Adrenal gland (tissue), 12 donors: Measurements from ENCODE around the gene KIAA1958. TPM values are rescaled to one million over a fixed set of nuclear protein-coding genes. Genes with fewer than 3 reads are reported as not detected.

ENCODE experiments used
- DNase-seq, 7 donors: peaks; one replicate each; pipeline ENCODE4 v3.0.0-alpha.2; 2019 to 2020
- H3K27ac ChIP-seq, 5 donors: fragments of 200-600 bp; sonication (generic) in 4 of 5; 1 replicate in 3 of 5; 2 replicates in 2 of 5; pipeline versions ENCODE4 v1.5.1 to v1.8.0; 2016 to 2020; ENCODE audit warnings: mild to moderate bottlenecking in 1 of 5
- H3K27me3 ChIP-seq: fragments of 200-600 bp; 2 replicates; pipeline ENCODE4 v1.8.0; 2021
- H3K36me3 ChIP-seq, 2 donors: fragments of 200-600 bp; replicated peaks in 1 of 2; 1 replicate in 1 of 2; 2 replicates in 1 of 2; pipeline versions ENCODE4 v1.5.1 to v1.8.0; 2018 to 2022
- H3K4me1 ChIP-seq, 2 donors: fragments of 200-600 bp; replicated peaks in 1 of 2; 1 replicate in 1 of 2; 2 replicates in 1 of 2; pipeline versions ENCODE4 v1.5.1 to v1.8.0; 2018 to 2021
- H3K4me3 ChIP-seq, 4 donors: fragments of 200-600 bp; sonication (generic) in 3 of 4; one replicate each; pipeline ENCODE4 v1.5.1; 2016 to 2018
- H3K9me3 ChIP-seq, 3 donors: fragments of 200-600 bp; sonication (generic) in 1 of 3; replicated peaks in 1 of 3; 1 replicate in 2 of 3; 2 replicates in 1 of 3; pipeline versions ENCODE4 v1.5.1 to v1.8.0; 2016 to 2021
- CTCF ChIP-seq, 6 experiments: fragments of 450-650 bp in 4 of 6; fragments of 200-600 bp in 2 of 6; sonication (generic) in 1 of 6; IDR thresholded peaks; 1 replicate in 5 of 6; 2 replicates in 1 of 6; pipeline versions ENCODE4 v1.5.1 to v1.8.0; 2016 to 2021; ENCODE audit warnings: antibody characterized with exemption in 6 of 6, mild to moderate bottlenecking in 2 of 6, moderate library complexity in 1 of 6
- POLR2A ChIP-seq, 2 donors: fragments of 450-650 bp; IDR thresholded peaks; one replicate each; pipeline ENCODE4 v1.6.1; 2017; ENCODE audit warnings: antibody characterized with exemption in 2 of 2, mild to moderate bottlenecking in 2 of 2, moderate library complexity in 1 of 2
- WGBS, 4 donors: extraction: QIAGEN DNeasy Blood & Tissue Kit in 2 of 4; methylation state at CpG; one replicate each; pipeline versions ENCODE4 v1.1.5 to v1.1.7; 2013 to 2017; 5-methylcytosine and 5-hydroxymethylcytosine counted together
- intact Hi-C, 2 donors: fragments of 100-400 bp; cut with DNase I; formaldehyde crosslinking; loops; one replicate each; pipeline versions ENCODE4 v1.14.1 to v1.15.0; 2022 to 2023
- polyA plus RNA-seq, 3 donors: library from polyadenylated mRNA; stranded (reverse); fragments of 200-250 nt in 2 of 3; fragments of 350-450 nt in 1 of 3; fragmentation: Illumina TruSeq in 1 of 3; extraction: RNeasy Lipid Tissue Mini Kit (QIAGEN cat#74804) in 1 of 3; gene quantifications; one replicate each; pipeline ENCODE4 v1.2.3, GENCODE V29; 2013 to 2014
- total RNA-seq, 9 donors: library from RNA; depleted of rRNA in 4 of 9; stranded (reverse); fragments of >200 nt in 4 of 9; fragments of 120-200 nt in 1 of 9; fragmentation: NEBNext Ultra II Directional in 1 of 9; extraction: Animal tissue kit (Norgen Biotek cat#: 25700) in 1 of 9; gene quantifications; one replicate each; pipeline versions ENCODE4 v1.1.0 to v1.2.4, GENCODE V29; 2013 to 2023
- donor health status: healthy with polysubstance abuse.
- donor health status: Bipolar disorder and iron deficiency.
- donor health status: DM: yes; HTN: yes; CAD: no.
- donor health status: DM: no; HTN: no; CAD: no.
- donor health status: DM: no; HTN: no; CAD: no.
- donor health status: DM: yes; HTN: yes; CAD: no.

KIAA1958 gene
- total and polyA plus RNA-seq, 12 donors = 3.5 to 67.2 (median 30.0) TPM

- no peak overlapping the region for H3K27ac ChIP-seq
- DNase-seq = no peak
- H3K36me3 ChIP-seq = no peaks in the 10 kb centered on the region
- no peaks in the 10 kb centered on the region for H3K27me3 ChIP-seq
- H3K4me1 ChIP-seq = no peaks in the 10 kb centered on the region
- no peak for TF ChIP-seq POLR2A (IDR thresholded peaks at IDR 0.05)
- no peak for TF ChIP-seq CTCF (IDR thresholded peaks at IDR 0.05)
- H3K9me3 ChIP-seq = peaks cover 0 to 3% (median 0%) of the 10 kb centered on the region in 3 donors
- intact Hi-C loops = no loop called here
- WGBS, 4 donors = 94 to 100% (median 97%) methylated on average over 2 of the region's 2 CpGs
- no peak overlapping the region for H3K4me3 ChIP-seq
These were observed 9.3 kb upstream of the KIAA1958 start for GRCh38 chr9:112477330-112477729.

- peaks cover 0 to 3% (median 0%) of the 10 kb centered on the region in 3 donors for H3K9me3 ChIP-seq
- no peaks in the 10 kb centered on the region for H3K27me3 ChIP-seq
- H3K27ac ChIP-seq = no peak overlapping the region
- DNase-seq = no peak
- no peaks in the 10 kb centered on the region for H3K36me3 ChIP-seq
- H3K4me1 ChIP-seq = no peaks in the 10 kb centered on the region
- TF ChIP-seq CTCF (IDR thresholded peaks at IDR 0.05) = no peak
- no peak for TF ChIP-seq POLR2A (IDR thresholded peaks at IDR 0.05)
- intact Hi-C loops = no loop called here
- H3K4me3 ChIP-seq = no peak overlapping the region
These were observed 7.4 kb upstream of the KIAA1958 start for GRCh38 chr9:112479221-112479620.

GRCh38 chr9:112484607-112485006 is 2.0 kb upstream of the KIAA1958 start:
- no peaks in the 10 kb centered on the region for H3K9me3 ChIP-seq
- no peak for DNase-seq
- H3K4me3 ChIP-seq = no peak overlapping the region
- no peaks in the 10 kb centered on the region for H3K27me3 ChIP-seq
- no peaks in the 10 kb centered on the region for H3K36me3 ChIP-seq
- no peak for TF ChIP-seq POLR2A (IDR thresholded peaks at IDR 0.05)
- no peak for TF ChIP-seq CTCF (IDR thresholded peaks at IDR 0.05)
- no peak overlapping the region for H3K27ac ChIP-seq
- intact Hi-C loops = loop anchor here in 1 of 2 donors (10.0 kb wide), 1 partner anchor 210 kb away; no protein-coding TSS in a partner anchor
- H3K4me1 ChIP-seq = peaks cover 7 to 14% of the 10 kb centered on the region in 2 donors
- 86 to 93% (median 92%) methylated on average over 2 of the region's 2 CpGs for WGBS, 4 donors

GRCh38 chr9:112485574-112485973 is 1.1 kb upstream of the KIAA1958 start:
- Histone ChIP-seq H3K27me3 (no peaks in the 10 kb centered on the region), H3K4me3 (peak overlapping the region in 1 of 4 donors; percentile 97), H3K36me3 (no peaks in the 10 kb centered on the region), H3K27ac (no peak overlapping the region), H3K9me3 (no peaks in the 10 kb centered on the region), H3K4me1 (peaks cover 16 to 24% of the 10 kb centered on the region in 2 donors)
- intact Hi-C loops = loop anchor here in 1 of 2 donors (10.0 kb wide), 1 partner anchor 209 kb away; no protein-coding TSS in a partner anchor
- TF ChIP-seq POLR2A (IDR thresholded peaks at IDR 0.05) (no peak), CTCF (IDR thresholded peaks at IDR 0.05) (no peak)
- 70 to 80% (median 75%) methylated on average over 3 of the region's 3 CpGs for WGBS, 4 donors
- no peak for DNase-seq
